Activated T-helper 2 cell treated with anti-CD3 and anti-CD28 coated beads, Interferon-gamma antibody, Interleukin-2, Interleukin-4, amounts not matched to agents 10 μg/mL and 5 μg/mL and 100 μg/mL, durations not matched to agents 14 hours and 24 hours and 36 hours (primary cell): ENCODE results near the gene CRY1. TPM values are rescaled to one million over a fixed set of nuclear protein-coding genes. Genes with fewer than 3 reads are reported as not detected.

Experiments used
- DNase-seq: peaks from one replicate; pipeline ENCODE4 v3.0.0; 2021; ENCODE audit warnings: low spot score
- H3K27ac Mint-ChIP-seq: one replicate; pipeline ENCODE4 v1.8.0; 2021; ENCODE audit warnings: mixed read lengths
- H3K27me3 Mint-ChIP-seq: one replicate; pipeline ENCODE4 v1.8.0; 2021; ENCODE audit warnings: low read depth, mixed read lengths
- H3K36me3 Mint-ChIP-seq: one replicate; pipeline ENCODE4 v1.8.0; 2021; ENCODE audit warnings: low read depth, mixed read lengths
- H3K4me1 Mint-ChIP-seq: one replicate; pipeline ENCODE4 v1.8.0; 2021; ENCODE audit warnings: low read depth, mixed read lengths
- H3K4me3 Mint-ChIP-seq: one replicate; pipeline ENCODE4 v1.8.0; 2021; ENCODE audit warnings: low read depth, mild to moderate bottlenecking, moderate library complexity, mixed read lengths
- H3K9me3 Mint-ChIP-seq: one replicate; pipeline ENCODE4 v1.8.0; 2021; ENCODE audit warnings: mixed read lengths
- intact Hi-C: fragments of 100-400 bp; cut with micrococcal nuclease; formaldehyde crosslinking; loops from one replicate; pipeline ENCODE4 v1.15.1; 2023
- total RNA-seq: library from RNA; stranded (reverse); gene quantifications from 2 replicates; pipeline ENCODE4 v1.2.3, GENCODE V29; 2022

The CRY1 gene
- total RNA-seq, 1 donor from 2014 or later: 25.4 TPM

GRCh38 chr12:106981788-106982187 is 111.6 kb downstream of the CRY1 start:
- Mint-ChIP-seq H3K36me3 (peaks cover 28% of the 10 kb centered on the region), H3K4me1 (peaks cover 30% of the 10 kb centered on the region), H3K9me3 (peaks cover 8% of the 10 kb centered on the region), H3K4me3 (no peak overlapping the region), H3K27ac (no peak overlapping the region), H3K27me3 (no peaks in the 10 kb centered on the region)
- no peak for DNase-seq
- intact Hi-C loops: no loop called here

DNA sequence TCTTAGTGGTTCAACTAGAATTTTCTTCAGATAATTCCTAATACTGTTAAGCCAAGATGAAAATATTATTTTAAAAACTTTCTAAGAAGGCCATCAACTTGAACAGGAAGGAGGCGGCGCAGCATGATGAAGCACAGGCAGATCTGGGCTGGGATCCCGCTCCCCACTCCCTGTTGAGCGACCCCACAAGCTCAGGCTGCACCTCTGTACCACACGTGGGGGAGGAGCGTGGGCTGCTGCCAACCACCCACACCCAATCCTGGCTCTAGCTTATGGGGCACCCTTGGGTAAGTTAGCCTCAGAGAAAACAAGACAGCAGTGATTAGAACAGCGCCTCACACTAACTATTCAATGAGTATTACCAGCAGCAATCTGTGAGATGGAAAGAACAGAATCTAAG is 112.4 kb downstream of the CRY1 start:
- H3K27ac Mint-ChIP-seq: no peak overlapping the region
- DNase-seq: no peak
- peaks cover 33% of the 10 kb centered on the region for H3K36me3 Mint-ChIP-seq
- no peaks in the 10 kb centered on the region for H3K27me3 Mint-ChIP-seq
- peaks cover 30% of the 10 kb centered on the region for H3K4me1 Mint-ChIP-seq
- H3K9me3 Mint-ChIP-seq: peaks cover 8% of the 10 kb centered on the region
- intact Hi-C loops: no loop called here
- no peak overlapping the region for H3K4me3 Mint-ChIP-seq

- Mint-ChIP-seq H3K9me3 (no peaks in the 10 kb centered on the region), H3K4me3 (no peak overlapping the region), H3K4me1 (peaks cover 17% of the 10 kb centered on the region), H3K36me3 (peaks cover 28% of the 10 kb centered on the region), H3K27me3 (no peaks in the 10 kb centered on the region), H3K27ac (no peak overlapping the region)
- DNase-seq: no peak
- intact Hi-C loops: no loop called here
Observed at GRCh38 chr12:106978035-106978800, 115.1 kb downstream of the CRY1 start.

- H3K36me3 Mint-ChIP-seq: peaks cover 37% of the 10 kb centered on the region
- H3K4me3 Mint-ChIP-seq: no peak overlapping the region
- peaks cover 17% of the 10 kb centered on the region for H3K4me1 Mint-ChIP-seq
- intact Hi-C loops: no loop called here
- no peaks in the 10 kb centered on the region for H3K9me3 Mint-ChIP-seq
- H3K27ac Mint-ChIP-seq: no peak overlapping the region
- no peak for DNase-seq
- no peaks in the 10 kb centered on the region for H3K27me3 Mint-ChIP-seq
Observed at GRCh38 chr12:106976668-106977067, 116.7 kb downstream of the CRY1 start.

- no peaks in the 10 kb centered on the region for H3K9me3 Mint-ChIP-seq
- H3K4me1 Mint-ChIP-seq: peaks cover 17% of the 10 kb centered on the region
- H3K27ac Mint-ChIP-seq: no peak overlapping the region
- intact Hi-C loops: no loop called here
- H3K36me3 Mint-ChIP-seq: peaks cover 41% of the 10 kb centered on the region
- H3K4me3 Mint-ChIP-seq: no peak overlapping the region
- no peaks in the 10 kb centered on the region for H3K27me3 Mint-ChIP-seq
- DNase-seq: no peak
Observed at GRCh38 chr12:106975993-106976658, 117.2 kb downstream of the CRY1 start.

- H3K27ac Mint-ChIP-seq: no peak overlapping the region
Observed at GRCh38 chr12:106975098-106975497, 118.3 kb downstream of the CRY1 start.

GRCh38 chr12:106974511-106974910 is 118.8 kb downstream of the CRY1 start:
- Mint-ChIP-seq H3K4me1 (peaks cover 20% of the 10 kb centered on the region), H3K4me3 (no peak overlapping the region), H3K27ac (no peak overlapping the region), H3K27me3 (no peaks in the 10 kb centered on the region), H3K36me3 (peaks cover 47% of the 10 kb centered on the region), H3K9me3 (no peaks in the 10 kb centered on the region)
- DNase-seq: no peak
- intact Hi-C loops: no loop called here

More at GRCh38 chr12:106975098-106975497, 118.3 kb downstream of the CRY1 start:
- Mint-ChIP-seq H3K4me1 (peaks cover 20% of the 10 kb centered on the region), H3K36me3 (peaks cover 47% of the 10 kb centered on the region), H3K4me3 (no peak overlapping the region), H3K27me3 (no peaks in the 10 kb centered on the region), H3K9me3 (no peaks in the 10 kb centered on the region)
- no peak for DNase-seq
- intact Hi-C loops: no loop called here

- Mint-ChIP-seq H3K27ac (no peak overlapping the region), H3K4me3 (no peak overlapping the region), H3K27me3 (no peaks in the 10 kb centered on the region), H3K36me3 (peaks cover 50% of the 10 kb centered on the region), H3K9me3 (no peaks in the 10 kb centered on the region), H3K4me1 (peaks cover 20% of the 10 kb centered on the region)
- DNase-seq: no peak
- intact Hi-C loops: no loop called here
Observed at GRCh38 chr12:106973545-106973944, 119.8 kb downstream of the CRY1 start.

- DNase-seq: no peak
- H3K4me3 Mint-ChIP-seq: no peak overlapping the region
- H3K27me3 Mint-ChIP-seq: no peaks in the 10 kb centered on the region
- H3K9me3 Mint-ChIP-seq: no peaks in the 10 kb centered on the region
- H3K36me3 Mint-ChIP-seq: peaks cover 52% of the 10 kb centered on the region
- H3K27ac Mint-ChIP-seq: no peak overlapping the region
- intact Hi-C loops: no loop called here
- peaks cover 15% of the 10 kb centered on the region for H3K4me1 Mint-ChIP-seq
Observed at GRCh38 chr12:106971065-106971464, 122.3 kb downstream of the CRY1 start.

DNA sequence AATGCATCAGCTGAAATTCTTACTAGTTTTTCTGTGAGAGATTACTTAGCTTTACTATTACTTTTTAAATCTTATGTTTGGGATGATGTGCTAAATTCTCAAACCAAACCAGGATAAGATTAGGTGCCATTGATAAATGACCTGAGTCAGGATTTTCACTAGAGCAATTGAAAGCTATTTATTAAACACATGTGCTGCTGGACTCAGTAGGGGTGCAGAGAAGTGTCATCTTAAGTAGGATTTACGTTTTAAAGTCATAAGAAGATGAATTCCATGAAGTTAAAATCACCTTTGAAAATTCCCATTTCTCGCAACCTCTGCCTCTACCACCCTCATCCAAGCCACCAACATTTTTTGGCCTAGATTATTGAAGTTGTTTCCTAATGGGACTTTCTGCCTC is 128.8 kb downstream of the CRY1 start:
- H3K9me3 Mint-ChIP-seq: no peaks in the 10 kb centered on the region
- H3K4me1 Mint-ChIP-seq: peaks cover 6% of the 10 kb centered on the region
- H3K27ac Mint-ChIP-seq: no peak overlapping the region
- peaks cover 33% of the 10 kb centered on the region for H3K36me3 Mint-ChIP-seq
- DNase-seq: no peak
- H3K27me3 Mint-ChIP-seq: no peaks in the 10 kb centered on the region
- H3K4me3 Mint-ChIP-seq: no peak overlapping the region
- intact Hi-C loops: no loop called here

DNA sequence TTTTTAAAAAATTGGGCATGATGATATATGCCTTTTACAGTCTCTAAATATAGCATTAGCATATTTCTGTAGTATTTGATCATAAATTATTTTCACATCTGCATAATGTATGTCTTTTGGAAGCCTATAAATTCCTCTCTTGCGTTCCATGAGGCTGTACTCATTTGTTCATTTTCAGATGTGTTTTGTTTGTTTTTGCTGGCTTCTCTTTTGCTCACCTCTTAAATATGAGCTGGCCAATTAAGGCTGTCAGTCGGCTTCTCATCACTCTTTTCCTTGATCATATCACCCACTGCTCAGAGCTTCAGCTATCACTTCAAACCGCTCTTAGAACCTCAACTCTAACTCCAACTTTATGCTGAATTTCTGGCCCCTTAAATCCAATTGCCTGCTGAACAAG is 131.1 kb downstream of the CRY1 start:
- H3K9me3 Mint-ChIP-seq: no peaks in the 10 kb centered on the region
- no peak overlapping the region for H3K4me3 Mint-ChIP-seq
- H3K27ac Mint-ChIP-seq: no peak overlapping the region
- H3K27me3 Mint-ChIP-seq: no peaks in the 10 kb centered on the region
- H3K4me1 Mint-ChIP-seq: peaks cover 19% of the 10 kb centered on the region
- DNase-seq: no peak
- intact Hi-C loops: no loop called here
- peaks cover 28% of the 10 kb centered on the region for H3K36me3 Mint-ChIP-seq

GRCh38 chr12:106960443-106960842 is 132.9 kb downstream of the CRY1 start:
- peaks cover 21% of the 10 kb centered on the region for H3K36me3 Mint-ChIP-seq
- intact Hi-C loops: no loop called here
- no peaks in the 10 kb centered on the region for H3K9me3 Mint-ChIP-seq
- H3K27ac Mint-ChIP-seq: no peak overlapping the region
- H3K4me1 Mint-ChIP-seq: peaks cover 23% of the 10 kb centered on the region
- no peak overlapping the region for H3K4me3 Mint-ChIP-seq
- H3K27me3 Mint-ChIP-seq: no peaks in the 10 kb centered on the region
- no peak for DNase-seq

DNA sequence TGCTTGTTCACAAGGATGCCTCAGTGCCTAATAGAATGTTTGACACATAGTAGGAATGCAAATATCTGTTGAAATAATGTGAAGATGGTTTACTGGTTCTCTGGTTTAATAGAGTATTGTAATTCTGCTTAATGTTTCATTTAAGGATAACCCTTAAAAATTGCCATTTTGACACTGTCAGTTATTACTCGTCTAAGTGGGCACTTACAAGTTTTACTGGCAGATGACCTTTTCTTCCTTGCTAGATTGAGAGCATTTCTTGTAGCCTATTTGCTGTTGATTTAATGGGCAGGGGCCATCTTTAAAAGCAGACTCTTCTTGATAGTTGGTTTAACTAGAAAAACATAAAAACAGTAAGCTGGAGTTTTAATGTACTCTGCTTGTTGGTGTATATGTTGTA is 135.8 kb downstream of the CRY1 start:
- intact Hi-C loops: loop anchor here (2.0 kb wide), 1 partner anchor 29 kb away; the partner anchor contains the start of gene MTERF2
- peaks cover 9% of the 10 kb centered on the region for H3K36me3 Mint-ChIP-seq
- H3K27ac Mint-ChIP-seq: peak overlapping the region; percentile 93
- peak overlapping the region; percentile 93 for H3K4me3 Mint-ChIP-seq
- H3K27me3 Mint-ChIP-seq: peaks cover under 1% of the 10 kb centered on the region
- DNase-seq: no peak
- peaks cover 27% of the 10 kb centered on the region for H3K4me1 Mint-ChIP-seq
- no peaks in the 10 kb centered on the region for H3K9me3 Mint-ChIP-seq
